ENCODE data around the gene C7orf57.

C7orf57 gene

GRCh38 chr7:48084727-48085432 lies 49.5 kb downstream of the C7orf57 start:
- Histone ChIP-seq H3K9ac (peak overlapping the region; percentile 5; the same call in 1 of the 2 replicates), H3K79me2 (ENCODE audit: insufficient read depth, low read depth) (no peaks in the 10 kb centered on the region), H3K27ac (peak overlapping the region; percentile 100), H3K27me3 (ENCODE audit: insufficient read depth, low read depth) (no peaks in the 10 kb centered on the region), H3K36me3 (ENCODE audit: insufficient read depth) (no peaks in the 10 kb centered on the region), H3K4me1 (ENCODE audit: low read depth, poor library complexity, severe bottlenecking) (peaks cover 49% of the 10 kb centered on the region), H4K20me1 (ENCODE audit: insufficient read depth) (no peaks in the 10 kb centered on the region), H3K4me3 (IDR thresholded peaks at IDR 0.05; ENCODE audit: insufficient read depth, low read depth, low read length) (no peak overlapping the region), H3K4me2 (peak overlapping the region; percentile 86), H2AFZ (ENCODE audit: low read depth) (peak overlapping the region; percentile 40)
- no peak for TF ChIP-seq CTCF (conservative IDR thresholded peaks at IDR 0.05; ENCODE audit: low read depth, low read length)

- H3K4me1 ChIP-seq (ENCODE audit: low read depth, poor library complexity, severe bottlenecking): peaks cover 51% of the 10 kb centered on the region
- peak overlapping the region; percentile 40 for H2AFZ ChIP-seq (ENCODE audit: low read depth)
- H3K9ac ChIP-seq: peak overlapping the region; percentile 5; the same call in 1 of the 2 replicates
- H3K4me2 ChIP-seq: peak overlapping the region; percentile 86
- TF ChIP-seq CTCF (conservative IDR thresholded peaks at IDR 0.05; ENCODE audit: low read depth, low read length): no peak
- no peaks in the 10 kb centered on the region for H3K36me3 ChIP-seq (ENCODE audit: insufficient read depth)
- H3K79me2 ChIP-seq (ENCODE audit: insufficient read depth, low read depth): no peaks in the 10 kb centered on the region
- H3K27ac ChIP-seq: peak overlapping the region; percentile 100
- no peaks in the 10 kb centered on the region for H4K20me1 ChIP-seq (ENCODE audit: insufficient read depth)
- H3K27me3 ChIP-seq (ENCODE audit: insufficient read depth, low read depth): no peaks in the 10 kb centered on the region
- no peak overlapping the region for H3K4me3 ChIP-seq (IDR thresholded peaks at IDR 0.05; ENCODE audit: insufficient read depth, low read depth, low read length)
These were observed 50.1 kb downstream of the C7orf57 start for GRCh38 chr7:48085433-48085791.

- TF ChIP-seq CTCF (conservative IDR thresholded peaks at IDR 0.05; ENCODE audit: low read depth, low read length): no peak
- Histone ChIP-seq H3K79me2 (ENCODE audit: insufficient read depth, low read depth) (no peaks in the 10 kb centered on the region), H2AFZ (ENCODE audit: low read depth) (peak overlapping the region; percentile 40; the same call in 1 of the 2 replicates), H3K4me1 (ENCODE audit: low read depth, poor library complexity, severe bottlenecking) (peaks cover 57% of the 10 kb centered on the region), H3K4me3 (IDR thresholded peaks at IDR 0.05; ENCODE audit: insufficient read depth, low read depth, low read length) (no peak overlapping the region), H4K20me1 (ENCODE audit: insufficient read depth) (no peaks in the 10 kb centered on the region), H3K4me2 (peak overlapping the region; percentile 86), H3K27me3 (ENCODE audit: insufficient read depth, low read depth) (no peaks in the 10 kb centered on the region), H3K9ac (no peak overlapping the region), H3K36me3 (ENCODE audit: insufficient read depth) (no peaks in the 10 kb centered on the region), H3K27ac (peak overlapping the region; percentile 100)
These were observed 50.6 kb downstream of the C7orf57 start for GRCh38 chr7:48085942-48086341.

- Histone ChIP-seq H4K20me1 (ENCODE audit: insufficient read depth) (no peaks in the 10 kb centered on the region), H3K27me3 (ENCODE audit: insufficient read depth, low read depth) (no peaks in the 10 kb centered on the region), H2AFZ (ENCODE audit: low read depth) (peak overlapping the region; percentile 97), H3K9ac (peak overlapping the region; percentile 96), H3K79me2 (ENCODE audit: insufficient read depth, low read depth) (no peaks in the 10 kb centered on the region), H3K4me2 (peak overlapping the region; percentile 86), H3K4me1 (ENCODE audit: low read depth, poor library complexity, severe bottlenecking) (peaks cover 59% of the 10 kb centered on the region), H3K4me3 (IDR thresholded peaks at IDR 0.05; ENCODE audit: insufficient read depth, low read depth, low read length) (no peak overlapping the region), H3K36me3 (ENCODE audit: insufficient read depth) (no peaks in the 10 kb centered on the region), H3K27ac (peak overlapping the region; percentile 100)
- TF ChIP-seq CTCF (conservative IDR thresholded peaks at IDR 0.05; ENCODE audit: low read depth, low read length): no peak
These were observed 52.0 kb downstream of the C7orf57 start for GRCh38 chr7:48087349-48087748.
